ENCODE measurements around the gene KEL. TPM values are rescaled to one million over a fixed set of nuclear protein-coding genes. Genes with fewer than 3 reads are reported as not detected.

KEL gene
- total and polyA plus RNA-seq, 2 experiments from 2014 or later, result 9.3 to 12.6 TPM

GRCh38 chr7:142905759-142906158, 56.4 kb downstream of the KEL start:
- no peaks in the 10 kb centered on the region for H3K4me1 ChIP-seq (ENCODE audit: low read depth)
- no peaks in the 10 kb centered on the region for H3K36me3 ChIP-seq
- DNase-seq (ENCODE audit: low read depth in 1 of 2, low spot score in 1 of 2), result no peak
- TF ChIP-seq CTCF (IDR thresholded peaks at IDR 0.05; ENCODE audit: low read depth, low read length), result no peak
- H3K27me3 ChIP-seq, result no peaks in the 10 kb centered on the region
- no peak overlapping the region for H3K27ac ChIP-seq
- H3K4me3 ChIP-seq, result no peak overlapping the region
- H3K9me3 ChIP-seq (ENCODE audit: low read depth), result no peaks in the 10 kb centered on the region

- Histone ChIP-seq H3K27ac (no peak overlapping the region), H3K4me1 (ENCODE audit: low read depth) (no peaks in the 10 kb centered on the region), H3K36me3 (no peaks in the 10 kb centered on the region), H3K9me3 (ENCODE audit: low read depth) (no peaks in the 10 kb centered on the region), H3K27me3 (no peaks in the 10 kb centered on the region), H3K4me3 (no peak overlapping the region)
- no peak for TF ChIP-seq CTCF (IDR thresholded peaks at IDR 0.05; ENCODE audit: low read depth, low read length)
- DNase-seq (ENCODE audit: low read depth in 1 of 2, low spot score in 1 of 2), result no peak
These were observed 58.0 kb downstream of the KEL start for GRCh38 chr7:142904128-142904527.

- TF ChIP-seq CTCF (IDR thresholded peaks at IDR 0.05; ENCODE audit: low read depth, low read length), result no peak
- Histone ChIP-seq H3K27me3 (no peaks in the 10 kb centered on the region), H3K4me1 (ENCODE audit: low read depth) (no peaks in the 10 kb centered on the region), H3K9me3 (ENCODE audit: low read depth) (no peaks in the 10 kb centered on the region), H3K27ac (no peak overlapping the region), H3K4me3 (no peak overlapping the region), H3K36me3 (no peaks in the 10 kb centered on the region)
- DNase-seq (ENCODE audit: low read depth in 1 of 2, low spot score in 1 of 2), result no peak
These were observed 60.5 kb downstream of the KEL start for GRCh38 chr7:142901426-142902259.

- DNase-seq (ENCODE audit: low read depth in 1 of 2, low spot score in 1 of 2), result no peak
- no peak overlapping the region for H3K4me3 ChIP-seq
- TF ChIP-seq CTCF (IDR thresholded peaks at IDR 0.05; ENCODE audit: low read depth, low read length), result no peak
- H3K36me3 ChIP-seq, result no peaks in the 10 kb centered on the region
- H3K27ac ChIP-seq, result no peak overlapping the region
- H3K9me3 ChIP-seq (ENCODE audit: low read depth), result no peaks in the 10 kb centered on the region
- H3K27me3 ChIP-seq, result no peaks in the 10 kb centered on the region
- no peaks in the 10 kb centered on the region for H3K4me1 ChIP-seq (ENCODE audit: low read depth)
These were observed 62.5 kb downstream of the KEL start for GRCh38 chr7:142899661-142900060.

GRCh38 chr7:142898377-142899170, 63.6 kb downstream of the KEL start:
- no peaks in the 10 kb centered on the region for H3K9me3 ChIP-seq (ENCODE audit: low read depth)
- DNase-seq (ENCODE audit: low read depth in 1 of 2, low spot score in 1 of 2), result no peak

More at GRCh38 chr7:142898377-142899170, 63.6 kb downstream of the KEL start:
- Histone ChIP-seq H3K4me1 (ENCODE audit: low read depth) (no peaks in the 10 kb centered on the region), H3K4me3 (no peak overlapping the region), H3K27ac (no peak overlapping the region), H3K27me3 (no peaks in the 10 kb centered on the region), H3K36me3 (no peaks in the 10 kb centered on the region)
- no peak for TF ChIP-seq CTCF (IDR thresholded peaks at IDR 0.05; ENCODE audit: low read depth, low read length)

Measured in cardiac muscle cell (in vitro differentiated cells and primary cell).